GM23338 (cell line): ENCODE measurements around the gene DSG4. TPM values are rescaled to one million over a fixed set of nuclear protein-coding genes. Genes with fewer than 3 reads are reported as not detected.

ENCODE experiments used
- ATAC-seq: fragments of 200-7000 bp; cut with Tn5 transposase; 3 replicates; pipeline ENCODE4 v1.9.1; 2020
- DNase-seq: peaks from one replicate; pipeline ENCODE4 v3.0.0-alpha.2; 2015; ENCODE audit warnings: low spot score
- H2AFZ ChIP-seq: fragments of 200-600 bp; sonication (generic); 2 replicates; pipeline ENCODE4 v1.8.0; 2016; ENCODE audit warnings: antibody characterized with exemption, mild to moderate bottlenecking, moderate library complexity
- H3F3A ChIP-seq: fragments of 200-600 bp; sonication (generic); replicated peaks from 2 replicates; pipeline ENCODE4 v1.8.0; 2017; ENCODE audit warnings: antibody characterized with exemption, mixed run types, low read depth
- H3K27ac ChIP-seq: fragments of 200-600 bp; sonication (generic); 2 replicates; pipeline ENCODE4 v1.6.1; 2016; ENCODE audit warnings: low read depth
- H3K27me3 ChIP-seq: fragments of 200-600 bp; sonication (generic); 2 replicates; pipeline ENCODE4 v1.8.0; 2016; ENCODE audit warnings: mild to moderate bottlenecking, mixed run types, moderate library complexity; ENCODE audit not compliant: insufficient read depth
- H3K36me3 ChIP-seq: fragments of 200-600 bp; sonication (generic); 2 replicates; pipeline ENCODE4 v1.8.0; 2016; ENCODE audit warnings: mild to moderate bottlenecking; ENCODE audit not compliant: insufficient read depth
- H3K4me1 ChIP-seq: fragments of 200-600 bp; sonication (generic); 2 replicates; pipeline ENCODE4 v1.8.0; 2016; ENCODE audit warnings: mild to moderate bottlenecking, moderate library complexity; ENCODE audit not compliant: insufficient read depth
- H3K4me2 ChIP-seq: fragments of 200-600 bp; sonication (generic); 2 replicates; pipeline ENCODE4 v1.7.1; 2017; ENCODE audit warnings: mixed run types
- H3K4me3 ChIP-seq: fragments of 200-600 bp; sonication (generic); 2 replicates; pipeline ENCODE4 v1.6.1; 2016; ENCODE audit warnings: mixed run types
- H3K79me2 ChIP-seq: fragments of 200-600 bp; sonication (generic); replicated peaks from 2 replicates; pipeline ENCODE4 v1.8.0; 2017; ENCODE audit warnings: mild to moderate bottlenecking; ENCODE audit not compliant: insufficient read depth
- H3K9me2 ChIP-seq: fragments of 200-600 bp; sonication (generic); 2 replicates; pipeline ENCODE4 v1.8.0; 2017; ENCODE audit not compliant: insufficient read depth
- H4K20me1 ChIP-seq: fragments of 200-600 bp; sonication (generic); replicated peaks from 2 replicates; pipeline ENCODE4 v1.8.0; 2017; ENCODE audit warnings: mild to moderate bottlenecking; ENCODE audit not compliant: insufficient read depth
- H3K27ac Mint-ChIP-seq: 2 replicates; pipeline ENCODE4 v1.8.0; 2020; ENCODE audit warnings: inconsistent platforms, mild to moderate bottlenecking, moderate library complexity, mixed read lengths
- H3K27me3 Mint-ChIP-seq: 3 replicates; pipeline ENCODE4 v1.8.0; 2022; ENCODE audit warnings: low read depth, mild to moderate bottlenecking, moderate library complexity, mixed read lengths, inconsistent platforms; ENCODE audit not compliant: insufficient read depth, poor library complexity
- H3K36me3 Mint-ChIP-seq: 3 replicates; pipeline ENCODE4 v1.8.0; 2021; ENCODE audit warnings: low read depth, mild to moderate bottlenecking, inconsistent platforms, moderate library complexity, mixed read lengths
- H3K4me1 Mint-ChIP-seq: 3 replicates; pipeline ENCODE4 v1.8.0; 2020; ENCODE audit warnings: mild to moderate bottlenecking, inconsistent platforms, mixed read lengths
- H3K4me3 Mint-ChIP-seq: 3 replicates; pipeline ENCODE4 v1.8.0; 2021; ENCODE audit warnings: moderate library complexity, mild to moderate bottlenecking, inconsistent platforms, mixed read lengths
- H3K9me3 Mint-ChIP-seq: 3 replicates; pipeline ENCODE4 v1.8.0; 2020; ENCODE audit warnings: moderate library complexity, mild to moderate bottlenecking, inconsistent platforms, mixed read lengths
- CREB1 ChIP-seq: fragments of 250-450 bp; sonication (Bioruptor Pico); IDR thresholded peaks from 2 replicates; pipeline ENCODE4 v1.5.0; 2020; ENCODE audit warnings: low read depth, mild to moderate bottlenecking, moderate library complexity
- CTCF ChIP-seq, 2 experiments: fragments of 200-600 bp in 1 of 2; sonication (generic) in 1 of 2; conservative IDR thresholded peaks; 2 replicates each; pipeline versions ENCODE4 v1.5.1 to v1.6.1; 2016 to 2017; ENCODE audit warnings: antibody characterized with exemption in 2 of 2, low read depth in 2 of 2, mild to moderate bottlenecking in 2 of 2, moderate library complexity in 1 of 2
- ETS1 ChIP-seq: IDR thresholded peaks from 2 replicates; pipeline ENCODE4 v1.6.1; 2016; ENCODE audit warnings: antibody characterized with exemption
- EZH2 ChIP-seq: fragments of 200-600 bp; sonication (generic); IDR thresholded peaks from one replicate; pipeline ENCODE4 v1.8.0; 2017; ENCODE audit warnings: antibody characterized with exemption, mild to moderate bottlenecking, low read depth; ENCODE audit not compliant: unreplicated experiment
- JUNB ChIP-seq: IDR thresholded peaks from one replicate; pipeline ENCODE4 v1.6.1; 2016; ENCODE audit warnings: antibody characterized with exemption; ENCODE audit not compliant: unreplicated experiment
- NANOG ChIP-seq: IDR thresholded peaks from 2 replicates; pipeline ENCODE4 v1.6.1; 2016; ENCODE audit warnings: antibody characterized with exemption, borderline replicate concordance
- POLR2AphosphoS5 ChIP-seq: IDR thresholded peaks from 2 replicates; pipeline ENCODE4 v1.6.1; 2016; ENCODE audit warnings: antibody characterized with exemption, low read depth
- ZNF462 ChIP-seq: fragments of 250-450 bp; sonication (Bioruptor Pico); IDR thresholded peaks from 2 replicates; pipeline ENCODE4 v1.5.0; 2020; ENCODE audit warnings: mild to moderate bottlenecking, moderate library complexity
- polyA plus RNA-seq: library from polyadenylated mRNA; unstranded; fragments of >200 nt; fragmentation: Nextera tagmentation; extraction: Ambion mirVana; gene quantifications from 2 replicates; pipeline ENCODE4 v1.2.1, GENCODE V29; 2016
- total RNA-seq: library from RNA; depleted of rRNA; stranded (reverse); fragments of >200 nt; shearing (Covaris generic); gene quantifications from 2 replicates; pipeline ENCODE4 v1.2.3, GENCODE V29; 2014
- TF ChIP-seq, protein P1 (sequence below): IDR thresholded peaks from one replicate; pipeline ENCODE4 v1.6.1; 2018; ENCODE audit warnings: antibody characterized with exemption; ENCODE audit not compliant: unreplicated experiment

Gene DSG4
- total and polyA plus RNA-seq, 2 experiments from 2014 or later: not detected

GRCh38 chr18:31403409-31403808, 26.8 kb downstream of the DSG4 start:
- no peak overlapping the region for H3K27ac Mint-ChIP-seq
- H3K9me3 Mint-ChIP-seq: no peaks in the 10 kb centered on the region
- Histone ChIP-seq H3K4me2 (no peak overlapping the region), H3F3A (no peaks in the 10 kb centered on the region), H3K9me2 (no peaks in the 10 kb centered on the region), H3K4me3 (no peak overlapping the region), H3K79me2 (no peaks in the 10 kb centered on the region), H3K36me3 (no peaks in the 10 kb centered on the region), H3K27ac (no peak overlapping the region), H2AFZ (peak overlapping the region; percentile 48; the same call in 1 of the 2 replicates), H3K27me3 (no peaks in the 10 kb centered on the region), H3K4me1 (no peaks in the 10 kb centered on the region), H4K20me1 (no peaks in the 10 kb centered on the region)
- no peaks in the 10 kb centered on the region for H3K36me3 Mint-ChIP-seq
- no peaks in the 10 kb centered on the region for H3K27me3 Mint-ChIP-seq
- ATAC-seq (no peak), DNase-seq (no peak)
- TF ChIP-seq, protein P1, sequence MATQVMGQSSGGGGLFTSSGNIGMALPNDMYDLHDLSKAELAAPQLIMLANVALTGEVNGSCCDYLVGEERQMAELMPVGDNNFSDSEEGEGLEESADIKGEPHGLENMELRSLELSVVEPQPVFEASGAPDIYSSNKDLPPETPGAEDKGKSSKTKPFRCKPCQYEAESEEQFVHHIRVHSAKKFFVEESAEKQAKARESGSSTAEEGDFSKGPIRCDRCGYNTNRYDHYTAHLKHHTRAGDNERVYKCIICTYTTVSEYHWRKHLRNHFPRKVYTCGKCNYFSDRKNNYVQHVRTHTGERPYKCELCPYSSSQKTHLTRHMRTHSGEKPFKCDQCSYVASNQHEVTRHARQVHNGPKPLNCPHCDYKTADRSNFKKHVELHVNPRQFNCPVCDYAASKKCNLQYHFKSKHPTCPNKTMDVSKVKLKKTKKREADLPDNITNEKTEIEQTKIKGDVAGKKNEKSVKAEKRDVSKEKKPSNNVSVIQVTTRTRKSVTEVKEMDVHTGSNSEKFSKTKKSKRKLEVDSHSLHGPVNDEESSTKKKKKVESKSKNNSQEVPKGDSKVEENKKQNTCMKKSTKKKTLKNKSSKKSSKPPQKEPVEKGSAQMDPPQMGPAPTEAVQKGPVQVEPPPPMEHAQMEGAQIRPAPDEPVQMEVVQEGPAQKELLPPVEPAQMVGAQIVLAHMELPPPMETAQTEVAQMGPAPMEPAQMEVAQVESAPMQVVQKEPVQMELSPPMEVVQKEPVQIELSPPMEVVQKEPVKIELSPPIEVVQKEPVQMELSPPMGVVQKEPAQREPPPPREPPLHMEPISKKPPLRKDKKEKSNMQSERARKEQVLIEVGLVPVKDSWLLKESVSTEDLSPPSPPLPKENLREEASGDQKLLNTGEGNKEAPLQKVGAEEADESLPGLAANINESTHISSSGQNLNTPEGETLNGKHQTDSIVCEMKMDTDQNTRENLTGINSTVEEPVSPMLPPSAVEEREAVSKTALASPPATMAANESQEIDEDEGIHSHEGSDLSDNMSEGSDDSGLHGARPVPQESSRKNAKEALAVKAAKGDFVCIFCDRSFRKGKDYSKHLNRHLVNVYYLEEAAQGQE: no peak
- no peak for TF ChIP-seq CREB1 (CRISPR knock-in tag)
- TF ChIP-seq JUNB: no peak
- TF ChIP-seq ETS1: no peak
- TF ChIP-seq NANOG: no peak
- no peak for TF ChIP-seq EZH2
- no peak for TF ChIP-seq CTCF (conservative IDR thresholded peaks at IDR 0.05; ENCODE audit: low read depth in 2 of 2)
- no peak for TF ChIP-seq POLR2AphosphoS5
- TF ChIP-seq ZNF462 (CRISPR knock-in tag): no peak
- H3K4me3 Mint-ChIP-seq: no peak overlapping the region
- no peaks in the 10 kb centered on the region for H3K4me1 Mint-ChIP-seq
